GM19099 (cell line): Measurements from ENCODE around the gene GNB1L.

Source experiments
- POLR2A ChIP-seq: IDR thresholded peaks from 3 replicates; pipeline ENCODE4 v1.6.1; 2011; ENCODE audit warnings: low read depth; ENCODE audit not compliant: insufficient read length; ENCODE audit errors: extremely low read depth

GNB1L gene

GRCh38 chr22:19854778-19855503 is at the start of gene GNB1L, which contains the start of gene RTL10:
Gene GNB1L, minus strand, starts transcription at chr22:19854874. Its CDS starts 33,519 bp downstream, at chr22:19821355.
Gene RTL10, minus strand, starts transcription at chr22:19854874. Its CDS starts 2,613 bp downstream, at chr22:19852261.
- peak; percentile 98 for TF ChIP-seq POLR2A

- no peak for TF ChIP-seq POLR2A
Measured at GRCh38 chr22:19904174-19904856, 49.6 kb upstream of the GNB1L start.

GRCh38 chr22:19903513-19903912 is 48.8 kb upstream of the GNB1L start:
- no peak for TF ChIP-seq POLR2A

- no peak for TF ChIP-seq POLR2A
Measured at GRCh38 chr22:19903031-19903430, 48.4 kb upstream of the GNB1L start.

GRCh38 chr22:19902245-19902715 is 47.6 kb upstream of the GNB1L start:
- TF ChIP-seq POLR2A: no peak

GRCh38 chr22:19901577-19902244 is 47.0 kb upstream of the GNB1L start:
- TF ChIP-seq POLR2A: no peak

GRCh38 chr22:19900707-19901436 is 46.2 kb upstream of the GNB1L start:
- no peak for TF ChIP-seq POLR2A

GRCh38 chr22:19898831-19899567 is 44.3 kb upstream of the GNB1L start:
- TF ChIP-seq POLR2A: no peak

GRCh38 chr22:19898145-19898544 is 43.5 kb upstream of the GNB1L start:
- no peak for TF ChIP-seq POLR2A

GRCh38 chr22:19897726-19898125 is 43.1 kb upstream of the GNB1L start:
- TF ChIP-seq POLR2A: no peak

GRCh38 chr22:19896665-19897355 is 42.1 kb upstream of the GNB1L start:
- no peak for TF ChIP-seq POLR2A

- no peak for TF ChIP-seq POLR2A
Measured at GRCh38 chr22:19895160-19895849, 40.6 kb upstream of the GNB1L start.

- no peak for TF ChIP-seq POLR2A
Measured at GRCh38 chr22:19893363-19893762, 38.7 kb upstream of the GNB1L start.
